ENCODE measurements around the gene HSPB3. TPM values are rescaled to one million over a fixed set of nuclear protein-coding genes. Genes with fewer than 3 reads are reported as not detected.

Gene HSPB3
- total and polyA plus RNA-seq, 2 of the 8 experiments (the other 6 are each of a cell fraction or from before 2014, with no cell fraction given), result not detected

GRCh38 chr5:54442271-54442670 lies 13.2 kb upstream of the HSPB3 start:
- Histone ChIP-seq H3K27me3 (replicated peaks in 1 of 4; ENCODE audit: control insufficient read depth in 3 of 4, extremely low read depth in 1 of 4, insufficient read depth in 3 of 4, low read length in 3 of 4) (no peaks in the 10 kb centered on the region), H3K4ac (replicated peaks; ENCODE audit: insufficient read length, low read depth, low read length) (no peak overlapping the region), H2BK120ac (replicated peaks; ENCODE audit: low read depth, low read length) (no peak overlapping the region), H3K4me1 (replicated peaks in 1 of 4; ENCODE audit: control insufficient read depth in 3 of 4, insufficient read depth in 4 of 4, low read length in 3 of 4) (no peaks in the 10 kb centered on the region), H2BK12ac (ENCODE audit: low read depth, low read length) (no peak overlapping the region), H3K4me3 (ENCODE audit: extremely low read depth in 1 of 4, insufficient read depth in 2 of 4, low read depth in 3 of 4, low read length in 4 of 4) (no peak overlapping the region), H3K23ac (ENCODE audit: insufficient read length) (no peak overlapping the region), H3K56ac (replicated peaks; ENCODE audit: insufficient read length, low read depth, low read length) (no peak overlapping the region), H3K18ac (ENCODE audit: extremely low read depth, low read length) (no peak overlapping the region), H3K79me2 (ENCODE audit: control insufficient read depth in 1 of 2, insufficient read depth in 2 of 2, low read length in 2 of 2) (no peaks in the 10 kb centered on the region), H3K9me3 (ENCODE audit: insufficient read depth in 2 of 2, low read depth in 1 of 2, low read length in 1 of 2) (no peaks in the 10 kb centered on the region), H2BK5ac (ENCODE audit: low read depth, low read length) (no peak overlapping the region), H3K23me2 (ENCODE audit: low read depth, low read length) (no peaks in the 10 kb centered on the region), H2AK5ac (ENCODE audit: low read depth, low read length) (no peak overlapping the region), H2BK15ac (ENCODE audit: low read length) (no peak overlapping the region), H2AFZ (ENCODE audit: low read length) (no peak overlapping the region), H3K79me1 (ENCODE audit: low read depth, low read length) (no peaks in the 10 kb centered on the region), H2BK20ac (ENCODE audit: low read length) (no peak overlapping the region), H3K36me3 (ENCODE audit: control insufficient read depth in 2 of 4, insufficient read depth in 4 of 4, low read length in 3 of 4) (no peaks in the 10 kb centered on the region), H4K5ac (ENCODE audit: insufficient read length, low read depth, low read length) (no peak overlapping the region), H4K91ac (replicated peaks; ENCODE audit: insufficient read length, low read length) (no peak overlapping the region), H4K8ac (ENCODE audit: extremely low read depth, insufficient read depth, low read length) (no peak overlapping the region), H3K4me2 (ENCODE audit: insufficient read depth in 1 of 2, low read depth in 2 of 2, low read length in 2 of 2) (no peak overlapping the region), H3K27ac (ENCODE audit: low read depth, low read length) (no peak overlapping the region), H3K14ac (ENCODE audit: insufficient read length) (no peak overlapping the region), H4K20me1 (replicated peaks in 1 of 2; ENCODE audit: control insufficient read depth in 1 of 2, insufficient read depth in 2 of 2, low read length in 2 of 2) (no peaks in the 10 kb centered on the region), H3K9ac (replicated peaks in 1 of 4; ENCODE audit: extremely low read depth in 1 of 4, low read depth in 3 of 4, low read length in 3 of 4) (no peak overlapping the region)
- FAIRE-seq, result no peak
- POLR2A ChIA-PET (ENCODE audit: partially characterized antibody), result no interaction called here
- 82% methylated on average over 1 of the region's 1 CpG; no CpG with 5 or more reads in 1 of the 2 experiments for WGBS, 2 experiments (ENCODE audit: extremely low coverage in 1 of 2, insufficient coverage in 1 of 2, insufficient read length in 1 of 2, insufficient replicate concordance in 2 of 2, low coverage in 1 of 2, low lambda C conversion rate in 2 of 2, missing lambda C conversion rate in 1 of 2)
- no peak for DNase-seq (ENCODE audit: low read depth in 1 of 2, low spot score in 2 of 2)
- TF ChIP-seq SIN3A (conservative IDR thresholded peaks at IDR 0.05 in 1 of 2, IDR thresholded peaks at IDR 0.05 in 1 of 2; ENCODE audit: low read depth in 1 of 2, low read length in 2 of 2) (no peak), RNF2 (IDR thresholded peaks at IDR 0.05; ENCODE audit: borderline replicate concordance, low read depth, low read length, missing control alignments, poor library complexity, severe bottlenecking) (no peak), SUZ12 (IDR thresholded peaks at IDR 0.05; ENCODE audit: low read length) (no peak)
- CTCF ChIA-PET (ENCODE audit: partially characterized antibody), result interaction anchor here (0.6 to 6.3 kb wide), 17 partner anchors 10 to 1016 kb away, joined by 3 to 73 read pairs (median 4); partner anchors contain the start of gene HSPB3

Data from H1 (cell line).